Skeletal muscle cell (primary cell): ENCODE measurements around the gene RSRC1.
"Not testable (repeated sequence)": the region's sequence is repeated elsewhere in the genome, so short reads cannot be mapped to it uniquely, and the experiment has no call there.

ENCODE experiments used
- DNase-seq: peaks from one replicate; pipeline ENCODE4 v3.0.0-alpha.2; 2010; ENCODE audit warnings: low read depth
- H3K4me3 ChIP-seq: 2 replicates; pipeline ENCODE4 v1.5.1; 2011; ENCODE audit warnings: low read depth, mild to moderate bottlenecking, control low read depth, low read length, moderate library complexity

The RSRC1 gene

GRCh38 chr3:158098834-158099424, 11.0 kb upstream of the RSRC1 start:
- DNase-seq, result no peak
- H3K4me3 ChIP-seq, result no peak overlapping the region

- H3K4me3 ChIP-seq, result no peak overlapping the region
- DNase-seq, result no peak
These were observed 9.2 kb upstream of the RSRC1 start for GRCh38 chr3:158100681-158101080.

- DNase-seq, result no peak
- H3K4me3 ChIP-seq, result no peak overlapping the region
These were observed 8.3 kb upstream of the RSRC1 start for GRCh38 chr3:158101335-158102241.

- H3K4me3 ChIP-seq, result peak overlapping the region; percentile 74
- no peak for DNase-seq
These were observed 7.4 kb upstream of the RSRC1 start for GRCh38 chr3:158102242-158103080.

GRCh38 chr3:158103081-158103886, 6.6 kb upstream of the RSRC1 start:
- peak overlapping the region; percentile 74 for H3K4me3 ChIP-seq
- no peak for DNase-seq

- DNase-seq, result no peak
- peak overlapping the region; percentile 74 for H3K4me3 ChIP-seq
These were observed 6.0 kb upstream of the RSRC1 start for GRCh38 chr3:158103887-158104327.

- peak overlapping the region; percentile 74 for H3K4me3 ChIP-seq
These were observed 5.4 kb upstream of the RSRC1 start for GRCh38 chr3:158104431-158104921.

GRCh38 chr3:158105119-158105709, 4.7 kb upstream of the RSRC1 start:
- H3K4me3 ChIP-seq, result peak overlapping the region; percentile 74
- DNase-seq, result no peak

More at GRCh38 chr3:158104431-158104921, 5.4 kb upstream of the RSRC1 start:
- DNase-seq, result no peak

- no peak for DNase-seq
- H3K4me3 ChIP-seq, result peak overlapping the region; percentile 74
These were observed 4.1 kb upstream of the RSRC1 start for GRCh38 chr3:158105710-158106253.

GRCh38 chr3:158106766-158107471, 3.0 kb upstream of the RSRC1 start:
- DNase-seq, result no peak
- peak overlapping the region; percentile 74 for H3K4me3 ChIP-seq

GRCh38 chr3:158107605-158108444, 2.1 kb upstream of the RSRC1 start:
- DNase-seq, result no peak
- H3K4me3 ChIP-seq, result peak overlapping the region; percentile 74

- no peak for DNase-seq
- no peak overlapping the region for H3K4me3 ChIP-seq
These were observed 1.4 kb upstream of the RSRC1 start for GRCh38 chr3:158108445-158108985.

- H3K4me3 ChIP-seq, result peak overlapping the region; percentile 88
- no peak for DNase-seq
These were observed 540 bp upstream of the RSRC1 start for GRCh38 chr3:158109295-158109803.

GRCh38 chr3:158110658-158111018, 749 bp downstream of the RSRC1 start:
- no peak for DNase-seq
- peak overlapping the region; percentile 88 for H3K4me3 ChIP-seq

- no peak for DNase-seq
- H3K4me3 ChIP-seq, result no peak overlapping the region
These were observed 2.0 kb downstream of the RSRC1 start for GRCh38 chr3:158111861-158112260.

- not testable (repeated sequence) for DNase-seq, H3K4me3 ChIP-seq
These were observed 3.7 kb downstream of the RSRC1 start for GRCh38 chr3:158113595-158113994.
